LNCaP clone FGC (cell line): Measurements from ENCODE around the gene GFOD1.

Source experiments
- DNase-seq: peaks from one replicate; pipeline ENCODE4 v3.0.0-alpha.2; 2011; ENCODE audit warnings: low read depth
- H3K4me3 ChIP-seq: 2 replicates; pipeline ENCODE4 v1.5.1; 2011; ENCODE audit warnings: mild to moderate bottlenecking, low read depth, low read length, control low read depth
- CTCF ChIP-seq: IDR thresholded peaks from 2 replicates; pipeline ENCODE4 v1.5.1; 2012; ENCODE audit warnings: mild to moderate bottlenecking; ENCODE audit not compliant: control insufficient read depth, insufficient read depth; ENCODE audit errors: extremely low read depth

The GFOD1 gene

GRCh38 chr6:13412639-13413465 is 74.5 kb downstream of the GFOD1 start:
- no peak for TF ChIP-seq CTCF
- DNase-seq, result no peak
- no peak overlapping the region for H3K4me3 ChIP-seq

GRCh38 chr6:13412211-13412610 is 75.2 kb downstream of the GFOD1 start:
- H3K4me3 ChIP-seq, result no peak overlapping the region
- no peak for TF ChIP-seq CTCF

GRCh38 chr6:13411484-13411883 is 75.9 kb downstream of the GFOD1 start:
- no peak for DNase-seq
- TF ChIP-seq CTCF, result no peak

More at GRCh38 chr6:13412211-13412610, 75.2 kb downstream of the GFOD1 start:
- no peak for DNase-seq

GRCh38 chr6:13409991-13410390 is 77.4 kb downstream of the GFOD1 start:
- H3K4me3 ChIP-seq, result no peak overlapping the region
- no peak for DNase-seq
- TF ChIP-seq CTCF, result no peak

More at GRCh38 chr6:13411484-13411883, 75.9 kb downstream of the GFOD1 start:
- no peak overlapping the region for H3K4me3 ChIP-seq

- H3K4me3 ChIP-seq, result no peak overlapping the region
- no peak for TF ChIP-seq CTCF
- DNase-seq, result no peak
Observed at GRCh38 chr6:13407709-13408695, 79.4 kb downstream of the GFOD1 start.

- TF ChIP-seq CTCF, result no peak
- no peak for DNase-seq
- H3K4me3 ChIP-seq, result no peak overlapping the region
Observed at GRCh38 chr6:13407368-13407708, 80.1 kb downstream of the GFOD1 start.
